Stimulated activated CD4-positive, alpha-beta T cell treated with anti-CD3 and anti-CD28 coated beads, TNF-alpha, amount 100 ng/mL, for 24 hours (primary cell): Measurements from ENCODE around the gene SETDB2.
A peak's percentile ranks its signal among the peaks of the same experiment; 100 is the strongest.

Experiments
- DNase-seq, 3 experiments: peaks; one replicate each; pipeline ENCODE4 v3.0.0-alpha.2; 2020; ENCODE audit warnings: low read depth in 3 of 3

The SETDB2 gene, protein sequence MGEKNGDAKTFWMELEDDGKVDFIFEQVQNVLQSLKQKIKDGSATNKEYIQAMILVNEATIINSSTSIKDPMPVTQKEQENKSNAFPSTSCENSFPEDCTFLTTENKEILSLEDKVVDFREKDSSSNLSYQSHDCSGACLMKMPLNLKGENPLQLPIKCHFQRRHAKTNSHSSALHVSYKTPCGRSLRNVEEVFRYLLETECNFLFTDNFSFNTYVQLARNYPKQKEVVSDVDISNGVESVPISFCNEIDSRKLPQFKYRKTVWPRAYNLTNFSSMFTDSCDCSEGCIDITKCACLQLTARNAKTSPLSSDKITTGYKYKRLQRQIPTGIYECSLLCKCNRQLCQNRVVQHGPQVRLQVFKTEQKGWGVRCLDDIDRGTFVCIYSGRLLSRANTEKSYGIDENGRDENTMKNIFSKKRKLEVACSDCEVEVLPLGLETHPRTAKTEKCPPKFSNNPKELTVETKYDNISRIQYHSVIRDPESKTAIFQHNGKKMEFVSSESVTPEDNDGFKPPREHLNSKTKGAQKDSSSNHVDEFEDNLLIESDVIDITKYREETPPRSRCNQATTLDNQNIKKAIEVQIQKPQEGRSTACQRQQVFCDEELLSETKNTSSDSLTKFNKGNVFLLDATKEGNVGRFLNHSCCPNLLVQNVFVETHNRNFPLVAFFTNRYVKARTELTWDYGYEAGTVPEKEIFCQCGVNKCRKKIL

DNA sequence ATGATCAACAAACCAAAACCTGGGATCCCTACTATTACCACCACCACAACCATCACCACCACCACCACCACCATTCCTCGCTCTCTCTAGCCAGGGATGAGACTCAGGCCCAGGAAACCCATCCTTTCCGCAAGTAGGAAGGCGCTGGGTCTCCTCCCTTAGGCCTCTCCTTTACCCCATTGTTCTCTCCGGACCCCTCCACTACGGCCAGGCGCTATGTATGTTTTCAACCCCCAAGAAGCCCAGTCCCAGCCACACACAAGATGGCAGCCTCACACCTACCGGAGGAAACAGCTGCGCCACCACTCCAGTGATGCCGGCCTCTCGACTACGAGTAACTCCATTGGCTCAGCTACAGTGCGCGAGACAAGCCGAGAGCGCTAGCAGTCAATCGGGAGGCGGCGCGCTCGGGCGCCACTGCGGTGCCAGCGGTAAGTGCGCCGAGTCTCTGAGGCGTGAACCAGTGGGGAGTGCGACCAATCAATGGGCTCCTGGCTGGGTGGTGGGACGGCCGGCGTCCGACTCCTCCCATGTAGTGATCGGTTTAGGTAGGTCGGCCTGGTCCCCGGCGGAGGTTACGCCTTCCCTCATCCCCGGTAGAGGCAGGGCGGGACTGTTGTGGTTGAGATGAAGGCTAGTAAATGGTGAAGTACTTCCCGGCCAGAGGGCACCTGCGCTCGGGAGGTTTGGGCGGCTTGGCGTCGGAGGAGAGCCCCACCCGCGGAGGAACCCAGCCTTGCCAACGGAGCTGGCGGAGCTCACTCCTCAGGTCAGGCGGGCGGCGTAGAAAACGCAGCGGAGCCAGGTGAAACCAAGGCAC is at the start of gene SETDB2, which contains the start of gene CAB39L:
Gene SETDB2 (plus strand): TSS at position 571 of the 820 bp plus-strand sequence. CDS start 7,620 bp downstream, outside the sequence.
Gene CAB39L (minus strand): TSS at position 361 of the 820 bp plus-strand sequence. CDS start 61,154 bp downstream, outside the sequence.
- peak; percentile 96 to 99 (median 98) for DNase-seq

DNA sequence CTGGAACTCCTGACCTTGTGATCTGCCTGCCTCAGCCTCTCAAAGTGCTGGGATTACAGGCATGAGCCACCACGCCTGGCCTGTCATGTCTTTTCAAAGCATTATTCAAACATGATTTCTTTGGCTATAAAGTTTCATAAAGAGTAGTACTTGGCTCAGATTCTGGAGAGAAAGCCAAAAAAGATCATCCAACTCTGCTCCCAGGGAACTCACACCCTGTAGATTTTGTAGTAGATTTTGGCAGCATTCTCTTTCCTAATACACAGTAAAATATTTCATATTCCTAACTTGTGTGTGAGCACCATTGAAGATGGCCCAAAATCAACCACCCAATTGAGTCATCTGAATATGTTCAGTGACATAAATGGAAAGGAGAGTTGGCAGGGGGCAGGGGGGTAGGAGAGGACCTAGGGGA is 48.6 kb upstream of the SETDB2 start:
- DNase-seq: no peak

DNA sequence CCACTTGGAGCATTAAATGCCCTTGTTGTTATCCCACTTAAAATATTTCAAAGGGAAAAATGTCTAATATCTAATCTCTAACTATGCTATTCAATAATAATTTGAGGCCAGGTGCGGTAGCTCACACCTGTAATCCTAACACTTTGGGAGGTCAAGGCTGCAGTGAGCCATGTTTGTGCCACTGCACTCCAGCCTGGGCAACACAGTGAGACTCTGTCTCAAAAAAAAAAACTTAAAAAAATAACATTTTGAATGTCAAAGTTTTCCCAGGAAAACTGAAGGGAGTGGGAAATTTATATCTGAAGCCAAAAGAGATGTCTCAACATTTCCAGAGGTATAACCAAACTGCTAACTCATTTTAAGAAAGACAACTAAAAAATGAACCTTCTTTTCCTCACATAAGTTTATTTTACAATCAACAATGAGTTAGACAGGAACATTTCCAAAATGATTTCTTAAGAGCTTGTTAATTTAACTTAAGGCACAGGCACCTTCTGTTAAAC is 48.1 kb upstream of the SETDB2 start:
- no peak for DNase-seq

DNA sequence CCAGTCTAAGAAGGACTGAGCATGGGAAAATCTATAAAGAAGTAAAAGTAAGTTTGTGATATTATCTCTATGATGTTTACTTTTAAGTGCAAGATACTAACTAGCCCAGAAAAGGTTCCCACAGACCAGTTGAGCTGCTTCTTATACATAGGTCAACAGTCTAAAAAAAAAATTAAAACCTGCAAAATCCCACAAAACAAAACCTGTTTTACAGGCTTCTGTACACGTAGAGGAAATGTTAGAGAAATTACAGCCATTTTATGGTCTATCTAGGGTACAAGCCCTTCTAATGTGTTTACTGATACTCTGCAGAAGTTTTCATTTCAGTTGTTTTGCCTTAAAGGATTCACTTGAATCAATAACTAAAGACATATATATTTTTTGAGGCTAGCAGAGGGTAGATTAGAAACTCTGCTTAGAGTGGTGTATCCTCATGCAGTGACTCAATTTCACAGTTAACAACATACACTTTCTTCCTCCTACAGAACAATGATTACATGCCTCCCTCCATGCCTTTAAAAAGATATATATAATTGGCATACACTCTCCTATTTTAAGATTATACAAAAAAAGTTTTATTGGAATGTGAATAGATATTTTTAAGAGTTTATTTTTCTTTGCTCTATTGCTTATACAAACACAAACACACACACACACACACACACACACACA is 44.1 kb upstream of the SETDB2 start:
- no peak for DNase-seq

- no peak for DNase-seq
Observed at GRCh38 chr13:49400755-49401659, 43.1 kb upstream of the SETDB2 start.

- DNase-seq: no peak
Observed at GRCh38 chr13:49403996-49404702, 39.9 kb upstream of the SETDB2 start.

DNA sequence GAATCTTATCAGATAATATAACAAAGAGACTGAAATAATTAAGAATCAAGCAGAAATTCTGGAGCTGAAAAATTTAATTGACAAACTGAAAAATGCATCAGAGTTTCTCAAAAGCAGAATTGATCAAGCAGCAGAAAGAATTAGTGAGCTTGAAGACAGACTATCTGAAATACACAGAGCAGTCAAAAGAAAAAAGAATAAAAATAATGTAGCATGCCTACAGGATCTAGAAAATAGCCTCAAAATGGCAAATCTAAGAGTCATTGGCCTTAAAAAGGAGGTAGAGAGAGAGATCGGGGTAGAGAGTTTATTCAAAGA is 39.4 kb upstream of the SETDB2 start:
- no peak for DNase-seq

- no peak for DNase-seq
Observed at GRCh38 chr13:49407068-49407467, 37.0 kb upstream of the SETDB2 start.

DNA sequence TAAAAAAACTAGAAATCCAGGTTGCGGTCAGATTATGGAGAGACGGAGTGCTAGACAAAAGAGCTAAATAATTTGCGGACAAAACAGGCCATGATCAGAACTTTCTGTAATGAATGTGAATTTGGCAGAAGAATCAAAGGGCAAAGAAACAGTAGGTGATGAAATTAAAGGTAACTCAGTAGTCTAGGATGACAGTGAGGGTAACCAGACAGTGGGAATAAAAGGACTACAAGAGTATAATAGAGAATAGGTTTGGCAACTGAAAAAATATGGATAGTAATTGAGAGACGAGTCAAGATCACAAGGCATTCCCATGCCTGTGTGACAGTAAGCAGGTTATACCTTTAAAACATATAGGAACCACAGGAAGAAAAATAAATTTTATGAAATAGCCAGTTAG is 36.1 kb upstream of the SETDB2 start:
- no peak for DNase-seq

GRCh38 chr13:49409008-49409407 is 35.1 kb upstream of the SETDB2 start:
- DNase-seq: no peak

DNA sequence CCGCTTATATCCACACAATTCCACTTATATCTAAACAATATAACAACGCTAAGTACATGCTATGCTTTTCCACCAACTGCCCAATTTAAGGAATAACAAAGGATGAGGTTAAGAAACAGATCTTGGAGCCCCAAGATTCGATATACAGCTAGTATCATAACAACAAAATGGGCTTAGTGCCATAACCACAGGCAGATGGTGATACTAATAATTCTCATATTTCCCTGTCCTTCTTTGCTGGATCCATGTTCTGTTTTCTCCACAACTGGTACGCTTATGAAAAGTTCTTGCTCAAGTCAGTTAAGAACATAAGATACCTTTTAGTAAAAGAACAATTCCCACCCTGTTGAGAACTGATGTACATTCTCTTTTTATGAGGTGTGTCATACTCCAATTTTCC is 34.1 kb upstream of the SETDB2 start:
- DNase-seq: no peak

- no peak for DNase-seq
Observed at GRCh38 chr13:49410477-49410876, 33.6 kb upstream of the SETDB2 start.

DNA sequence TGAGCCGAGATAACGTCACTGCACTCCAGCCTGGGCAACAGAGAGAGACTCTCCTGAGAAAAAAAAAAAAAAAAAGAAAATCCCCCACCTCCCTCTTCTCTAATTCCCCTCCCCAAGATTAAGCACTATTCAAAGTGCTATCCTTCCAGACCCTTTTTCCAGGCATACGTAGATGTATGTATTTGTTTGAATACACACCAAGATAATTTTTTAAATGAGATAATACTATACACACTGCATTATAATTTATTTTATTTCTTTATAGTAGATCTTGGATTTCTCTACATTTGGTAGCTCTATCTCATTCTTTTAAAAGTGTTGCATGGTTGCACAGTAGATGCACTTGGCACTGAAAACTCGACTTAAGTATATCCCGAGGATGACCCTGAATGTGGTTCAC is 32.7 kb upstream of the SETDB2 start:
- DNase-seq: no peak

DNA sequence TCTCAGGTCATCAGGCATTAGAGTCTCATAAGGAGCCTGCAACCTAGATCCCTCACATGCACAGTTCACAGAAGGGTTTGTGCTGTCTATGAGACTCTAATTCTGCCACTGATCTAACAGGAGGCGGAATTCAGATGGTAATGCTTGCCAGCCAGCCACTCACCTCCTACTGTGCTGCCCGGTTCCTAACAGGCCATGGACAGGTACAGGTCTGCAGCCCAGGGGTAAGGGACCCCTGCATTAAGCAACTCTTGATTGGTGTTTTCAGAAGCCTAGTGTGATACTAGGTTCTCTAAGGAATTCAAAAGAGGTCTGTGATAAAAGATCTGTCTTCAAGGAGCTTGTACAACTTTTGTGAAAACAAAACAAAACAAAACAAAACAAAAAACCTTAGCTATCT is 31.3 kb upstream of the SETDB2 start:
- no peak for DNase-seq

DNA sequence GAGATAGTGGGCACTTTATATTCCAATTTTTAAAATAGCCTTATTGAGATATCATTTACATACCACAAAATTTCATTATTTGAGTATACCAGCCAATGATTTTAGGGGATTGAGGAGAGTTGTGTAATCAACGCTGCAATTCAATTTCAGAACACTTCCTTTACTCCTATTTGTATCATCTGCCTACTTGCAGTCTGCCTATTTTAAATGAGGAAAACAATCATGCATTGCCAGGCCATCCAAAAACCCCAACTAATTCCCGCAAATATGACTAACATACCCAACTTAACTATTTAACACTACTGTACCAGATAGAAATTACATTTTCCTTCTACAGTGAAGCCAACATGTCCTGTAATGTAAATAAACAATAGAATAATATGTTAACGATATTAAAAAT is 26.9 kb upstream of the SETDB2 start:
- DNase-seq: no peak

GRCh38 chr13:49418206-49418605 is 25.9 kb upstream of the SETDB2 start:
- no peak for DNase-seq

DNA sequence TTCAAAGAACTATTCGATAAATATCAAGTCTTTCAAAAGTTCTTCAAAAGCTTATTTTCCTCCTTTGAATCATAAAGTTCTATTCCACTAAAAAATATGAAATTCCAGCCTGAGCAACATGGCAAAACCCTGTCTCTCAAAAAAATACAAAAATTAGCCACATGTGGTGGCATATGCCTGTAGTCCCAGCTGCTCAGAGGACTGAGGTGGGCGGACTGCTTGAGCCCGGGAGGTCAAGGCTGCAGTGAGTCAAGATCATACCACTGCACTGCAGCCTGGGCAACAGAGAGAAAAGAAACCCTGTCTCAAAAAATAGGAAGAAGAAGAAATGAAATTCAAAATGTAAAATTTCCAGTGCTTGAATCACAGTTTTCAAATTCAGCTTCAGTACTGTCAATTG is 24.8 kb upstream of the SETDB2 start:
- DNase-seq: no peak

DNA sequence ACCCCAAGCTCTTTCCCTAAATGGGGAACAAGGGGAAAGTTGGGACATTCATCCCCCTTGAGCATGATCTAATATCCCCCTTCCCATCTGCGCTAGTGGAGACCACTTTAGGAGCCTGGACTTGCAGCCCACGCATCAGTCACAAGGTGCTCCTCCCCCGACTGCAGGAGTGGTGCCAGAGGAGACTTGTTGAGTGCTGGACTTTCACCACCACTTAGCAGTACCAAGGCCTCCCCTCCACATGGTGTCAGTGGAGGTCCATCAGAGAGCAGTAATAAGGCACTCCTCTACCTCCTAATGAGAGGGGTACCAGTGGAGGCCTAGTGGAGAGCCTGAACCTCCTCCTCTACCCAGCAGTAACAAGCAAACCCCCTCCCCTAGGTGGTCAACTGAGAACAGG is 22.7 kb upstream of the SETDB2 start:
- DNase-seq: no peak

DNA sequence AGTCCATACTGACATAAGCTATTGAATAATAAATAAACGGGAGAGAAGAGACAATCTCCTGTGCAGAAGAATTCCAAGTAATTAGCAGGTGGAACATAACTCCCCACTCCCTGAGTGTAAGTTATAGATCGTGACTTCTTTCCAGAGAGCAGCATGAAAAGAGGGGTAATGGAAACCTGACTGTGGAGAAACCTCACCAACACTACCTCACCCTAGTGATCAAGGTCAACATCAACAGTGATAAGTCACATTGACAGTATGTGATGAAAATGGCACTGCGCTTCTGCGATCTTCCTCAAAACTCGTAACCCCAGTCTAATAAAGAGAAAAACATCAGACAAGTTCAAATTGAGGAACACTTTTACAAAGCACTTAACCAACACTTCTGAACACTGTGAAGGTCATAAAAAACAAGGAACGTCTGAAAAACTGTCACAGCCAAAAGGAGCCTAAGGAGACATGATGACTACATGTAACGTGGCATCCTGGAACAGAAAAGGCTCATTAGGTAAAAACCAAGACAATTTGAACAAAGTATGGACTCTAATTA is 20.0 kb upstream of the SETDB2 start:
- DNase-seq: no peak
